22Rv1 (cell line): ENCODE measurements around the gene PPP1R13B.

Source experiments
- ZFX ChIP-seq: fragments of 450-650 bp; IDR thresholded peaks from 2 replicates; pipeline ENCODE4 v1.6.1; 2017; ENCODE audit warnings: antibody characterized with exemption, borderline replicate concordance
- TF ChIP-seq, protein P1 (sequence below): fragments of 450-650 bp; IDR thresholded peaks from 2 replicates; pipeline ENCODE4 v1.5.1; 2017; ENCODE audit warnings: mild to moderate bottlenecking

DNA sequence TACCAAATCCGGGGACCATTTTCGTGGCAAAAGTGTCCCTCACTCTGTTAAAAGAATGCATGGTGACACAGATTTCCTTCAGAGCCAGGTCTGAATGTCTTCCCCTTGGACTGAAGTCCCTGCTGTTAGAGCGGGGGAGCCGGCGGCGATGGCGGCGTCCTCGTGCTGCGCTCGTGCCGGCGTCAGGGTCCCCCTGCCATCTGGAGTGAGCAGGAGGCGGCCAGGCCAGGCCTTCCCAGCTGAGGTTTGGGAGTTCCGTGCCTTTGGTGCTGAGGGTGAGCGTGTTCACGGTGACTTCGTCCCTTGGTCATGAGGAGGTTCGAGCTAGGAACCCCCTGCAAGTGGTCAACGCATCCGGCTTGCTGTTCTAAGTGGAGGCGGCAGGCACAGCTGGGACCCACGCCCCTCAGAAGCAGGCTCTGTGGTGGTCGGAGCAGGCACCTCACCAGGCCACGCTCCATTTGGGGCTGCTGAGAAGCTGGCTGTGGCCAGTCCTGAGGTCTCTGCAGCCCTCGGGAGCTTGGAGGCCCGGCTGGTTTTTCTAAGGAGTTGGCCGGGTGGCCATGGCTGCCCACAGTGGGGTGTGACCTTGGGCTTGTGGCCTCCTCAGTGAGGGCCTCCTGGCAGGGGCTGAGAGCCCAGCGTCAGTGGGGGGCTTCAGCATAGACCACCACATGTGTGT, 122.2 kb downstream of the PPP1R13B start:
- TF ChIP-seq, protein P1, sequence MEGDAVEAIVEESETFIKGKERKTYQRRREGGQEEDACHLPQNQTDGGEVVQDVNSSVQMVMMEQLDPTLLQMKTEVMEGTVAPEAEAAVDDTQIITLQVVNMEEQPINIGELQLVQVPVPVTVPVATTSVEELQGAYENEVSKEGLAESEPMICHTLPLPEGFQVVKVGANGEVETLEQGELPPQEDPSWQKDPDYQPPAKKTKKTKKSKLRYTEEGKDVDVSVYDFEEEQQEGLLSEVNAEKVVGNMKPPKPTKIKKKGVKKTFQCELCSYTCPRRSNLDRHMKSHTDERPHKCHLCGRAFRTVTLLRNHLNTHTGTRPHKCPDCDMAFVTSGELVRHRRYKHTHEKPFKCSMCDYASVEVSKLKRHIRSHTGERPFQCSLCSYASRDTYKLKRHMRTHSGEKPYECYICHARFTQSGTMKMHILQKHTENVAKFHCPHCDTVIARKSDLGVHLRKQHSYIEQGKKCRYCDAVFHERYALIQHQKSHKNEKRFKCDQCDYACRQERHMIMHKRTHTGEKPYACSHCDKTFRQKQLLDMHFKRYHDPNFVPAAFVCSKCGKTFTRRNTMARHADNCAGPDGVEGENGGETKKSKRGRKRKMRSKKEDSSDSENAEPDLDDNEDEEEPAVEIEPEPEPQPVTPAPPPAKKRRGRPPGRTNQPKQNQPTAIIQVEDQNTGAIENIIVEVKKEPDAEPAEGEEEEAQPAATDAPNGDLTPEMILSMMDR = no peak
- no peak for TF ChIP-seq ZFX
